Keratinocyte (primary cell): ENCODE measurements around the gene FOXK1. TPM values are rescaled to one million over a fixed set of nuclear protein-coding genes. Genes with fewer than 3 reads are reported as not detected.

Experiments
- DNase-seq: peaks from one replicate; pipeline ENCODE4 v3.0.0-alpha.2; 2011; ENCODE audit warnings: low read depth, missing footprints, low spot score
- FAIRE-seq: peaks from 2 replicates; lab custom pipeline; 2011; peaks lifted over from hg19 to GRCh38; lab: Jason Lieb, UNC
- H2AFZ ChIP-seq: 2 replicates; pipeline ENCODE4 v1.6.0; 2012; ENCODE audit warnings: low read length, control low read depth, inconsistent platforms; ENCODE audit not compliant: control insufficient read depth
- H3K27ac ChIP-seq: 2 replicates; pipeline ENCODE4 v1.5.1; 2011; ENCODE audit warnings: low read length; ENCODE audit not compliant: control insufficient read depth, insufficient read depth
- H3K27me3 ChIP-seq: 3 replicates; pipeline ENCODE4 v1.6.0; 2011; ENCODE audit warnings: low read length; ENCODE audit not compliant: control insufficient read depth, insufficient read depth; ENCODE audit errors: extremely low read depth
- H3K36me3 ChIP-seq, 2 experiments: 2 replicates in 1 of 2; 3 replicates in 1 of 2; pipeline ENCODE4 v1.5.1; 2011; ENCODE audit warnings: low read length in 2 of 2, mild to moderate bottlenecking in 1 of 2; ENCODE audit not compliant: control insufficient read depth in 2 of 2, insufficient read depth in 2 of 2; ENCODE audit errors: extremely low read depth in 1 of 2
- H3K4me1 ChIP-seq: 3 replicates; pipeline ENCODE4 v1.5.1; 2011; ENCODE audit warnings: low read length; ENCODE audit not compliant: control insufficient read depth, insufficient read depth; ENCODE audit errors: extremely low read depth
- H3K4me2 ChIP-seq: 3 replicates; pipeline ENCODE4 v1.6.0; 2011; ENCODE audit warnings: low read depth, low read length; ENCODE audit not compliant: control insufficient read depth, insufficient read depth; ENCODE audit errors: extremely low read depth
- H3K4me3 ChIP-seq, 3 experiments: fragments of 200-600 bp in 1 of 3; sonication (generic) in 1 of 3; 2 replicates in 2 of 3; 3 replicates in 1 of 3; pipeline ENCODE4 v1.5.1; 2011 to 2016; ENCODE audit warnings: low read length in 3 of 3, mild to moderate bottlenecking in 3 of 3, control low read depth in 2 of 3, inconsistent platforms in 1 of 3, low read depth in 1 of 3, mixed read lengths in 1 of 3, mixed run types in 1 of 3, moderate library complexity in 1 of 3; ENCODE audit not compliant: control insufficient read depth in 2 of 3, insufficient read depth in 2 of 3; ENCODE audit errors: extremely low read depth in 1 of 3
- H3K79me2 ChIP-seq: 2 replicates; pipeline ENCODE4 v1.6.0; 2012; ENCODE audit warnings: low read length; ENCODE audit not compliant: control insufficient read depth, insufficient read depth
- H3K9ac ChIP-seq: 3 replicates; pipeline ENCODE4 v1.6.0; 2011; ENCODE audit warnings: low read length; ENCODE audit not compliant: control insufficient read depth, insufficient read depth; ENCODE audit errors: extremely low read depth
- H3K9me1 ChIP-seq: 3 replicates; pipeline ENCODE4 v1.6.0; 2011; ENCODE audit warnings: low read length; ENCODE audit not compliant: control insufficient read depth, insufficient read depth; ENCODE audit errors: extremely low read depth
- H3K9me3 ChIP-seq: 2 replicates; pipeline ENCODE4 v1.5.1; 2012; ENCODE audit warnings: low read depth, low read length; ENCODE audit not compliant: control insufficient read depth
- H4K20me1 ChIP-seq: 3 replicates; pipeline ENCODE4 v1.6.0; 2011; ENCODE audit warnings: low read length; ENCODE audit not compliant: control insufficient read depth, insufficient read depth; ENCODE audit errors: extremely low read depth
- EZH2 ChIP-seq: IDR thresholded peaks from one replicate; pipeline ENCODE4 v1.6.1; 2012; ENCODE audit warnings: inconsistent platforms, mild to moderate bottlenecking, low read length, moderate library complexity
- dilution Hi-C: fragments of 300-500 bp; cut with MboI; formaldehyde crosslinking; loops from one replicate; pipeline ENCODE4 v1.7.0; 2020; ENCODE audit warnings: low sequenced_read_pairs; ENCODE audit not compliant: extremely low pct_ligation_motif_present
- polyA plus RNA-seq, 5 experiments: library from polyadenylated mRNA; depleted of rRNA in 3 of 5; stranded (reverse) in 3 of 5; stranded (forward) in 1 of 5; unstranded in 1 of 5; fragments of >200 nt; gene quantifications; 1 replicate in 1 of 5; 2 replicates in 3 of 5; 3 replicates in 1 of 5; pipeline versions ENCODE4 v1.2.1 to v1.2.3, GENCODE V29; 2011 to 2012; ENCODE audit warnings: missing spikeins in 2 of 5, low read depth in 1 of 5, low replicate concordance in 1 of 5
- TF ChIP-seq, protein P1 (sequence below), 3 experiments: IDR thresholded peaks in 1 of 3; conservative IDR thresholded peaks in 1 of 3; optimal IDR thresholded peaks in 1 of 3; 2 replicates in 2 of 3; 3 replicates in 1 of 3; pipeline versions ENCODE3 to v1.5.1; 2011; ENCODE audit warnings: low read length in 3 of 3, mild to moderate bottlenecking in 3 of 3, moderate library complexity in 2 of 3, control low read depth in 1 of 3, inconsistent platforms in 1 of 3; ENCODE audit not compliant: insufficient read depth in 2 of 3; ENCODE audit errors: extremely low read depth in 1 of 3

FOXK1 gene
- polyA plus RNA-seq, 1 donor (not counting 4 experiments of a cell fraction or from before 2014, with no cell fraction given), result 4.4 TPM

DNA sequence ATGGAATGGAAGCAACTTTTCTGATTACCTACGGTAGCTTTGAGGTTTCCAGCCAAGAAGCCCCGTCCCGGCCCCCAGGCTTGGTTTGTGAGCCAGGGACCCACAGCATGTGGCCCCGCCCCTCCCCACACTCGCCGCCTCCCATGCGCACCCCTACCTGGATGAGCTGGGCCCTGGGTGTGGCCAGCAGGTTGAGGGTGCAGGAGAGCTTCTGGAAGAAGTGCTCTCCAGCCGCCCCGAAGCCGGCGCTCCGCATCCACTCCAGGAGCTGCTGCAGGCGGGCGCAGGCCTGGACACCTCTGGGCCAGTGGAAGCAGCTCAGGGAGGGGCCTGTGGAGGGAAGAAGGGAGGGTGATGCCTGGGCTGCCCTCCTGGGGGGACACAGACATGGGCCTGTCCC lies 133.0 kb downstream of the FOXK1 start:
- H3K27me3 ChIP-seq, result peaks cover 11% of the 10 kb centered on the region
- dilution Hi-C loops, result no loop called here
- FAIRE-seq, result no peak
- H3K4me1 ChIP-seq, result no peaks in the 10 kb centered on the region
- H3K4me2 ChIP-seq, result no peak overlapping the region
- no peaks in the 10 kb centered on the region for H3K9me1 ChIP-seq
- H3K9ac ChIP-seq, result no peak overlapping the region
- no peak overlapping the region for H3K27ac ChIP-seq
- H3K4me3 ChIP-seq, result no peak overlapping the region
- H2AFZ ChIP-seq, result no peak overlapping the region
- no peak for TF ChIP-seq EZH2
- TF ChIP-seq, protein P1, sequence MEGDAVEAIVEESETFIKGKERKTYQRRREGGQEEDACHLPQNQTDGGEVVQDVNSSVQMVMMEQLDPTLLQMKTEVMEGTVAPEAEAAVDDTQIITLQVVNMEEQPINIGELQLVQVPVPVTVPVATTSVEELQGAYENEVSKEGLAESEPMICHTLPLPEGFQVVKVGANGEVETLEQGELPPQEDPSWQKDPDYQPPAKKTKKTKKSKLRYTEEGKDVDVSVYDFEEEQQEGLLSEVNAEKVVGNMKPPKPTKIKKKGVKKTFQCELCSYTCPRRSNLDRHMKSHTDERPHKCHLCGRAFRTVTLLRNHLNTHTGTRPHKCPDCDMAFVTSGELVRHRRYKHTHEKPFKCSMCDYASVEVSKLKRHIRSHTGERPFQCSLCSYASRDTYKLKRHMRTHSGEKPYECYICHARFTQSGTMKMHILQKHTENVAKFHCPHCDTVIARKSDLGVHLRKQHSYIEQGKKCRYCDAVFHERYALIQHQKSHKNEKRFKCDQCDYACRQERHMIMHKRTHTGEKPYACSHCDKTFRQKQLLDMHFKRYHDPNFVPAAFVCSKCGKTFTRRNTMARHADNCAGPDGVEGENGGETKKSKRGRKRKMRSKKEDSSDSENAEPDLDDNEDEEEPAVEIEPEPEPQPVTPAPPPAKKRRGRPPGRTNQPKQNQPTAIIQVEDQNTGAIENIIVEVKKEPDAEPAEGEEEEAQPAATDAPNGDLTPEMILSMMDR (optimal IDR thresholded peaks at IDR 0.05 in 1 of 3, IDR thresholded peaks at IDR 0.05 in 1 of 3, conservative IDR thresholded peaks at IDR 0.05 in 1 of 3; ENCODE audit: extremely low read depth in 1 of 3, insufficient read depth in 2 of 3, low read length in 3 of 3), result no peak
- no peaks in the 10 kb centered on the region for H3K79me2 ChIP-seq
- H3K9me3 ChIP-seq, result no peaks in the 10 kb centered on the region
- DNase-seq, result no peak
- H3K36me3 ChIP-seq, result no peaks in the 10 kb centered on the region
- no peaks in the 10 kb centered on the region for H4K20me1 ChIP-seq

DNA sequence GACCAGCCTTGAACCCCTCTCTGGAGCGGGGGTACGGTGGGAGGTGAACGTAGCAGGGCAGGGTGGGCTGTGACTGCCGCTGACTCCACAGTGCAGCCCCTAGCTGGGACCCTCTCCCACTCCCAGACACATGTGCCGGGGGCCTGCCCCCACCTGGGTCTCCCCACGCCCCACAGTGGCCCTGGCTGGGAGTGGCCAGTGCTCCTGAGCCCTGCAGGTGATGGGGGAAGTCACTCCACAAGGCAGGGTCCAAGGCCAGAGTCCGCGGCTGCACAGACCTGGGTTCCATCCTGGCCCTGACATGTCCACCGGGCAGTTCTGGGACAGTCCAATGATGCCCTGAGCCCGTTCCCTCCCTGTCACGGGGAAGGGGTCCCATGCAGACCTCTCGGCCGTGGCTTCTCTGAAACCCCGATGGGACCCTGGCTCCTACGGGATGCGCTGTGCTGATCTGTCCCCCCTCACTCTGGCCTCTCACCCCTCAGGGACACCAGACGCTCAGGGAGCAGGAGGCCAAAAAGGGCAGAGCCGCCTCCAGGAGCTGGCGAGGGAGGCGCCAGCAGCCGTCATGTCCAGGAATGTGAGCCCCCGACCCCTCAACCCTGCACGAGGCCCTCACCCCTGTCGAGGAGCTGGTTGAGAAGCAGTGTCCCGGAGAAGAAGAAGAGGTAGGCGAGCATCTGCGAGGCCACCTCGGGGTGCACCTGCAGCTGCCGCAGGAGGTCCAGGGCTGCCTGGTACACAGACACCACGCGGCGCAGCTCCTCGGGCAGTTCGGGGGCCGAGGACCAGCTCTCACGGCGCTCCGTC lies 133.7 kb downstream of the FOXK1 start:
- Histone ChIP-seq H3K9me1 (no peaks in the 10 kb centered on the region), H3K4me3 (no peak overlapping the region), H3K4me2 (no peak overlapping the region), H3K4me1 (no peaks in the 10 kb centered on the region), H3K27ac (no peak overlapping the region), H3K79me2 (no peaks in the 10 kb centered on the region), H2AFZ (no peak overlapping the region), H3K9ac (no peak overlapping the region), H4K20me1 (no peaks in the 10 kb centered on the region), H3K36me3 (no peaks in the 10 kb centered on the region), H3K9me3 (no peaks in the 10 kb centered on the region), H3K27me3 (peaks cover 11% of the 10 kb centered on the region)
- dilution Hi-C loops, result no loop called here
- DNase-seq (no peak), FAIRE-seq (no peak)
- TF ChIP-seq, protein P1 (optimal IDR thresholded peaks at IDR 0.05 in 1 of 3, IDR thresholded peaks at IDR 0.05 in 1 of 3, conservative IDR thresholded peaks at IDR 0.05 in 1 of 3; ENCODE audit: extremely low read depth in 1 of 3, insufficient read depth in 2 of 3, low read length in 3 of 3), result no peak
- no peak for TF ChIP-seq EZH2
